T-helper 1 cell treated with Interleukin-12 subunit alpha and Interleukin-12 subunit beta and Interleukin-4 antibody, amounts not matched to agents 30 μg/mL and 1 μg/mL, for 36 hours (primary cell): ENCODE results near the gene SMR3B.

Experiments used
- H3K27ac Mint-ChIP-seq: one replicate; pipeline ENCODE4 v1.8.0; 2021; ENCODE audit warnings: mild to moderate bottlenecking, mixed read lengths
- H3K27me3 Mint-ChIP-seq: one replicate; pipeline ENCODE4 v1.8.0; 2021; ENCODE audit warnings: low read depth, mixed read lengths
- H3K36me3 Mint-ChIP-seq: one replicate; pipeline ENCODE4 v1.8.0; 2021; ENCODE audit warnings: low read depth, mixed read lengths
- H3K4me1 Mint-ChIP-seq: one replicate; pipeline ENCODE4 v1.8.0; 2021; ENCODE audit warnings: low read depth, mixed read lengths
- H3K4me3 Mint-ChIP-seq: one replicate; pipeline ENCODE4 v1.8.0; 2021; ENCODE audit warnings: mild to moderate bottlenecking, moderate library complexity, mixed read lengths
- H3K9me3 Mint-ChIP-seq: one replicate; pipeline ENCODE4 v1.8.0; 2021; ENCODE audit warnings: mixed read lengths

Gene SMR3B

GRCh38 chr4:70399319-70399718 lies 16.4 kb downstream of the SMR3B start:
- H3K4me1 Mint-ChIP-seq = no peaks in the 10 kb centered on the region
- no peak overlapping the region for H3K4me3 Mint-ChIP-seq
- no peaks in the 10 kb centered on the region for H3K27me3 Mint-ChIP-seq
- H3K27ac Mint-ChIP-seq = no peak overlapping the region
- H3K9me3 Mint-ChIP-seq = no peaks in the 10 kb centered on the region
- no peaks in the 10 kb centered on the region for H3K36me3 Mint-ChIP-seq

DNA sequence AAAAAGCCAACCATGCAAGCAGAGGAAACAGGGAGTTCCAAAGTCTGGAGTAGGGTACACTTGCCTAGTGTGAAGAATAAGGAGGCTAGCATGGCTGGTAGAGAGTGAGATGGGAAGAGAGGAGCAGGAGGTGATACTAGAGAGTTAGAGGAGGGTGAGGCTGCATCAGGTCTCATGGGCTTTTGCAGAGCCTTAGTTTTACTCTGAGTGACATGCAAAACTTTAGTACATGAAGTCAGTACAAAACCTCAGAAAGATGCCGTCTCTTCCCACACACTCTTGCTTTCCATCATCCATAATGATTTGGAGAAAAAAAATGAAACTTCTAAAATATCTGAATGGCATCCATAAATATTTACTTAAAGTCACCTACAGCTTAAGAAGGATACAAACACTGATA lies 19.8 kb downstream of the SMR3B start:
- no peaks in the 10 kb centered on the region for H3K36me3 Mint-ChIP-seq
- H3K27ac Mint-ChIP-seq = no peak overlapping the region
- H3K9me3 Mint-ChIP-seq = no peaks in the 10 kb centered on the region
- no peak overlapping the region for H3K4me3 Mint-ChIP-seq
- no peaks in the 10 kb centered on the region for H3K27me3 Mint-ChIP-seq
- H3K4me1 Mint-ChIP-seq = no peaks in the 10 kb centered on the region

DNA sequence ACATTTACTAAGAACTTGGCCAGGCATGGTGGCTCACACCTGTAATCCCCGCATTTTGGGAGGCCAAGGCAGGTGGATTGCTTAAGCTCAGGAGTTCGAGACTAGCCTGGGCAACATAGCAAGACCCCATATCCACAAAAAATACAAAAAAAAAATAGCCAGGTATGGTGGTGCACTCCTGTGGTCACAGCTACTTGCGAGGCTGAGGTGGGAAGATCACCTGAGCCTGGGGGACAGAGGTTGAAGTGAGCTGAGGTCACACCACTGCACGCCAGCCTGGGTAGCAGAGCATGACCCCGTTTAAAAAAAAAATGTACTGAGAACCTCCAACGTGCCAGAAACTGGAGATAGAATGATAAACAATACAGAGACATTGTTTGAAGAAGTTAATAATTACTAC lies 22.8 kb downstream of the SMR3B start:
- Mint-ChIP-seq H3K4me3 (no peak overlapping the region), H3K36me3 (no peaks in the 10 kb centered on the region), H3K4me1 (no peaks in the 10 kb centered on the region), H3K27ac (no peak overlapping the region), H3K27me3 (no peaks in the 10 kb centered on the region), H3K9me3 (no peaks in the 10 kb centered on the region)

- peaks cover 12% of the 10 kb centered on the region for H3K9me3 Mint-ChIP-seq
- H3K36me3 Mint-ChIP-seq = no peaks in the 10 kb centered on the region
- no peak overlapping the region for H3K4me3 Mint-ChIP-seq
- no peaks in the 10 kb centered on the region for H3K4me1 Mint-ChIP-seq
- no peaks in the 10 kb centered on the region for H3K27me3 Mint-ChIP-seq
- H3K27ac Mint-ChIP-seq = no peak overlapping the region
Observed at GRCh38 chr4:70425306-70425705, 42.4 kb downstream of the SMR3B start.

GRCh38 chr4:70426789-70427188 lies 43.9 kb downstream of the SMR3B start:
- H3K27me3 Mint-ChIP-seq = no peaks in the 10 kb centered on the region
- peaks cover 12% of the 10 kb centered on the region for H3K9me3 Mint-ChIP-seq
- no peak overlapping the region for H3K4me3 Mint-ChIP-seq
- H3K27ac Mint-ChIP-seq = no peak overlapping the region
- H3K4me1 Mint-ChIP-seq = no peaks in the 10 kb centered on the region
- H3K36me3 Mint-ChIP-seq = no peaks in the 10 kb centered on the region

GRCh38 chr4:70437197-70437596 lies 54.3 kb downstream of the SMR3B start:
- Mint-ChIP-seq H3K27ac (no peak overlapping the region), H3K9me3 (no peaks in the 10 kb centered on the region), H3K4me3 (no peak overlapping the region), H3K36me3 (no peaks in the 10 kb centered on the region), H3K4me1 (no peaks in the 10 kb centered on the region), H3K27me3 (no peaks in the 10 kb centered on the region)
